Activated CD4-positive, alpha-beta memory T cell treated with anti-CD3 and anti-CD28 coated beads for 36 hours (primary cell): ENCODE measurements around the gene TFDP1. TPM values are rescaled to one million over a fixed set of nuclear protein-coding genes. Genes with fewer than 3 reads are reported as not detected.
"Not testable (repeated sequence)": the region's sequence is repeated elsewhere in the genome, so short reads cannot be mapped to it uniquely, and the experiment has no call there.

Experiments
- CTCF ChIA-PET: fragments of 350-600 bp; sonication (Branson Sonifier 250); formaldehyde crosslinking; loops from one replicate; lab custom pipeline; 2021; ENCODE audit warnings: antibody characterized with exemption, inconsistent platforms; lab: Charles Lee
- POLR2A ChIA-PET: fragments of 350-600 bp; sonication (Branson Sonifier 250); formaldehyde crosslinking; loops from one replicate; lab custom pipeline; 2021; ENCODE audit warnings: antibody characterized with exemption; lab: Charles Lee
- DNase-seq: peaks from one replicate; pipeline ENCODE4 v3.0.0-alpha.2; 2020
- H3K27ac Mint-ChIP-seq: one replicate; pipeline ENCODE4 v1.8.0; 2021; ENCODE audit warnings: mixed read lengths
- H3K27me3 Mint-ChIP-seq: one replicate; pipeline ENCODE4 v1.8.0; 2021; ENCODE audit warnings: mixed read lengths
- H3K36me3 Mint-ChIP-seq: one replicate; pipeline ENCODE4 v1.8.0; 2021; ENCODE audit warnings: mixed read lengths
- H3K4me1 Mint-ChIP-seq: one replicate; pipeline ENCODE4 v1.8.0; 2021; ENCODE audit warnings: low read depth, mixed read lengths
- H3K4me3 Mint-ChIP-seq: one replicate; pipeline ENCODE4 v1.8.0; 2021; ENCODE audit warnings: mild to moderate bottlenecking, mixed read lengths
- H3K9me3 Mint-ChIP-seq: one replicate; pipeline ENCODE4 v1.8.0; 2021; ENCODE audit warnings: mixed read lengths
- intact Hi-C: fragments of 100-400 bp; cut with micrococcal nuclease; formaldehyde crosslinking; loops from one replicate; pipeline ENCODE4 v1.15.1; 2023
- total RNA-seq, 2 experiments: library from RNA; stranded (reverse); gene quantifications; one replicate each; pipeline ENCODE4 v1.2.3, GENCODE V29; 2021

Gene TFDP1
- total RNA-seq, 2 experiments from 2014 or later = 149 to 156 TPM

GRCh38 chr13:113584870-113585671 is 518 bp downstream of the TFDP1 start:
- CTCF ChIA-PET = no interaction called here
- Mint-ChIP-seq H3K9me3 (no peaks in the 10 kb centered on the region), H3K36me3 (peaks cover 25% of the 10 kb centered on the region), H3K27ac (peak overlapping the region; percentile 77), H3K27me3 (no peaks in the 10 kb centered on the region), H3K4me1 (peaks cover 38% of the 10 kb centered on the region), H3K4me3 (peak overlapping the region; percentile 85)
- DNase-seq = peak; percentile 32
- POLR2A ChIA-PET = no interaction called here
- intact Hi-C loops = loop anchor here (5.0 to 10.0 kb wide), 2 partner anchors 90 to 378 kb away; partner anchors contain the start of genes CUL4A, DCUN1D2 and PCID2

DNA sequence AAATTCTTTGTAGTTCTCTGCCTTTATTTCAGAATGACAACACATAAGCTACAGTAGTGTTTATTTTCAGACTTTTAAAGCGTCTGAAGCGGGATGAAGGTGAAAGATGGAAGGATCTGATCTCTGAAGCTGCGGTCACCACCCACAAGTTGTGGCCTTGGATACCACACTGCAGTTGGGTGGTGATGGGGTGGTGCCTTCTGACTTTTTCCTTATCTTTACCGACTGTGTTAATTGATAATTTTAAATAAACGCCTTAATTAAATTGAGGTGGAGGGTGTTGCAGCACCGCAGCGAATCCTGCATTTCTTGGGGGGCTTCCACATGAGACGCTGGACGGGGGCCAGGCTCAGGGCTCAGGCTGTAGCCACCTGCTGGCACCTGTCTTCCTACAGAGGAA is 1.3 kb downstream of the TFDP1 start:
- H3K4me3 Mint-ChIP-seq = peak overlapping the region; percentile 85
- ChIA-PET POLR2A (no interaction called here), CTCF (no interaction called here)
- peak; percentile 36 for DNase-seq
- H3K9me3 Mint-ChIP-seq = no peaks in the 10 kb centered on the region
- intact Hi-C loops = loop anchor here (10.0 kb wide), 1 partner anchor 91 kb away; the partner anchor contains the start of gene DCUN1D2
- peaks cover 26% of the 10 kb centered on the region for H3K36me3 Mint-ChIP-seq
- peaks cover 38% of the 10 kb centered on the region for H3K4me1 Mint-ChIP-seq
- no peaks in the 10 kb centered on the region for H3K27me3 Mint-ChIP-seq
- H3K27ac Mint-ChIP-seq = peak overlapping the region; percentile 77

GRCh38 chr13:113586661-113587479 is 2.3 kb downstream of the TFDP1 start:
- POLR2A ChIA-PET = no interaction called here
- intact Hi-C loops = loop anchor here (10.0 kb wide), 1 partner anchor 92 kb away; the partner anchor contains the start of gene DCUN1D2

GRCh38 chr13:113588394-113589111 is 4.0 kb downstream of the TFDP1 start:
- intact Hi-C loops = loop anchor here (10.0 kb wide), 1 partner anchor 94 kb away; the partner anchor contains the start of gene DCUN1D2
- no peak for DNase-seq
- CTCF ChIA-PET = no interaction called here
- POLR2A ChIA-PET = no interaction called here
- Mint-ChIP-seq H3K27ac (no peak overlapping the region), H3K4me3 (no peak overlapping the region), H3K9me3 (no peaks in the 10 kb centered on the region), H3K4me1 (peaks cover 38% of the 10 kb centered on the region), H3K27me3 (no peaks in the 10 kb centered on the region), H3K36me3 (peaks cover 36% of the 10 kb centered on the region)

More at GRCh38 chr13:113586661-113587479, 2.3 kb downstream of the TFDP1 start:
- Mint-ChIP-seq H3K4me3 (peak overlapping the region; percentile 85), H3K4me1 (peaks cover 40% of the 10 kb centered on the region), H3K9me3 (no peaks in the 10 kb centered on the region), H3K27me3 (no peaks in the 10 kb centered on the region), H3K27ac (no peak overlapping the region), H3K36me3 (peaks cover 32% of the 10 kb centered on the region)
- DNase-seq = peak; percentile 20
- CTCF ChIA-PET = interaction anchor here (0.7 kb wide), 1 partner anchor 103 kb away, joined by 3 read pairs; no protein-coding TSS in a partner anchor

DNA sequence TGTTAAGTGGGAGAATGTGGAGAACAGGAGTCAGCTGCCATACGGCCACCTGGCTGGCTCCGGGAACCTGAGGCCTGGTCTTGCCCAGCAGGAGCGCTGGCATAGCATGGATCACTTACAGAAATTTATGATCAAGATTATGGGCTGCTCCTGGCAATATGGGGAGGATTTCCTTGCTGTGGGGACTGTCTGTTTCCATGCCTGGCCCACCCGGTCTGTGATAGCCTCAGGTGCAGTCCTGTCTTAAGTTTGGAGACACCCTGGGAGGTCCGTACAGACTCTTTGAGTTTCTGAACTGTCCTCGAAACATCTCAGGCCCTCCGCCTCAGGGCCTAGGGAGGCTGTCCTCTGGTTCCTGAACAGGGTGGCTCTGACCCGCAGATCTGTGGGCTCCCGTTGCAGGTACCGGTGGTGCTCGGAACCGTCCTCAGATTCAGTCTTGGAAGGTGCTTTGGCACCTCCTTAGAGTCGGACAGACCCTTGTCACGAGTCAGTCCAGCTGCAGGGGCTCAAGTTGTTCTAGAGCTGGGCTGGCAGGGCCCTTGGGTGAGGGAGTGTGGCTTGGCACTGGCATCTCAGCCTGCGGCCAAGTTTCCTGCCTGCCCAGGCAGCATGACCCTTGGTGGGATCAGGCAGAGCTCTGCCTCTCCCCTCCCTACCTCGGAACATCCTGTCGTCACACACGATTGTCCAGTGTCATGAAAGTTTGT is 4.9 kb downstream of the TFDP1 start:
- H3K9me3 Mint-ChIP-seq = no peaks in the 10 kb centered on the region
- peaks cover 34% of the 10 kb centered on the region for H3K4me1 Mint-ChIP-seq
- intact Hi-C loops = loop anchor here (10.0 kb wide), 1 partner anchor 95 kb away; the partner anchor contains the start of gene DCUN1D2
- H3K36me3 Mint-ChIP-seq = peaks cover 36% of the 10 kb centered on the region
- DNase-seq = no peak
- no peak overlapping the region for H3K27ac Mint-ChIP-seq
- H3K4me3 Mint-ChIP-seq = no peak overlapping the region
- ChIA-PET POLR2A (no interaction called here), CTCF (no interaction called here)
- no peaks in the 10 kb centered on the region for H3K27me3 Mint-ChIP-seq

GRCh38 chr13:113589961-113590339 is 5.4 kb downstream of the TFDP1 start:
- ChIA-PET POLR2A (no interaction called here), CTCF (no interaction called here)
- H3K4me3 Mint-ChIP-seq = no peak overlapping the region
- DNase-seq = no peak
- no peaks in the 10 kb centered on the region for H3K27me3 Mint-ChIP-seq
- no peak overlapping the region for H3K27ac Mint-ChIP-seq
- H3K36me3 Mint-ChIP-seq = peaks cover 39% of the 10 kb centered on the region
- H3K4me1 Mint-ChIP-seq = peaks cover 34% of the 10 kb centered on the region
- H3K9me3 Mint-ChIP-seq = no peaks in the 10 kb centered on the region
- intact Hi-C loops = loop anchor here (10.0 kb wide), 1 partner anchor 95 kb away; the partner anchor contains the start of gene DCUN1D2

DNA sequence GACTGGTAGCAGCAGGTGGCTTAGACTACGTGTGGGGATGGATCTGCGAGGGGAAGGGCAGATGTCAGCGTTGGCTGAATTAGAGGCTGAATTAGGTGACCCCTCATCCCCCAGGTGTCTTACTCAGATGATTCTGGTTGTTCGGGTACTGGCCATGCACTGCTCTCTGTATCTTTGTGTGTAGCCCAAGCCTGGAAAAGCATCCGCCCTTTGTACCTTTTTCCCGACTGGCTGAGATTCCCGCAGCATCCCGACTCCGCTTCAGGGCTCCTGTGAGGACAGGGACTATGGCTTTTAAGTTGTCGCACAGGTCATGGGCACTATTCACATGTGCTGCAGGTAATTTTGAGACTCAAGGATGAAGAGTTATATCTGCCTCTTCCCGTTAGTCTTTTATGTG is 7.2 kb downstream of the TFDP1 start:
- Mint-ChIP-seq H3K9me3 (no peaks in the 10 kb centered on the region), H3K27me3 (no peaks in the 10 kb centered on the region), H3K36me3 (peaks cover 39% of the 10 kb centered on the region), H3K4me1 (peaks cover 21% of the 10 kb centered on the region), H3K27ac (no peak overlapping the region), H3K4me3 (no peak overlapping the region)
- ChIA-PET POLR2A (no interaction called here), CTCF (no interaction called here)
- intact Hi-C loops = no loop called here
- no peak for DNase-seq

GRCh38 chr13:113592571-113592970 is 8.0 kb downstream of the TFDP1 start:
- Mint-ChIP-seq H3K27ac (no peak overlapping the region), H3K9me3 (no peaks in the 10 kb centered on the region), H3K4me3 (no peak overlapping the region), H3K36me3 (peaks cover 39% of the 10 kb centered on the region), H3K27me3 (no peaks in the 10 kb centered on the region), H3K4me1 (peaks cover 15% of the 10 kb centered on the region)
- intact Hi-C loops = no loop called here
- ChIA-PET POLR2A (no interaction called here), CTCF (no interaction called here)
- no peak for DNase-seq

GRCh38 chr13:113594066-113594821 is 9.7 kb downstream of the TFDP1 start:
- H3K9me3 Mint-ChIP-seq, DNase-seq, H3K27ac Mint-ChIP-seq, POLR2A ChIA-PET, CTCF ChIA-PET, H3K4me1 Mint-ChIP-seq, H3K27me3 Mint-ChIP-seq, H3K4me3 Mint-ChIP-seq, intact Hi-C loops: not testable (repeated sequence)
- H3K36me3 Mint-ChIP-seq = peaks cover 44% of the 10 kb centered on the region

GRCh38 chr13:113595131-113595530 is 10.6 kb downstream of the TFDP1 start:
- Mint-ChIP-seq H3K9me3 (no peaks in the 10 kb centered on the region), H3K27me3 (no peaks in the 10 kb centered on the region), H3K27ac (no peak overlapping the region), H3K4me3 (no peak overlapping the region), H3K4me1 (peaks cover 2% of the 10 kb centered on the region), H3K36me3 (peaks cover 49% of the 10 kb centered on the region)
- intact Hi-C loops = no loop called here
- ChIA-PET POLR2A (no interaction called here), CTCF (no interaction called here)
- no peak for DNase-seq
